ENCODE measurements around the gene SYCP2L. TPM values are rescaled to one million over a fixed set of nuclear protein-coding genes. Genes with fewer than 3 reads are reported as not detected.

SYCP2L gene
- total and polyA plus RNA-seq, 10 of the 15 experiments (the other 5 are each of a cell fraction or from before 2014, with no cell fraction given): 0.03 to 0.12 (median 0.04) TPM; not detected in 7

DNA sequence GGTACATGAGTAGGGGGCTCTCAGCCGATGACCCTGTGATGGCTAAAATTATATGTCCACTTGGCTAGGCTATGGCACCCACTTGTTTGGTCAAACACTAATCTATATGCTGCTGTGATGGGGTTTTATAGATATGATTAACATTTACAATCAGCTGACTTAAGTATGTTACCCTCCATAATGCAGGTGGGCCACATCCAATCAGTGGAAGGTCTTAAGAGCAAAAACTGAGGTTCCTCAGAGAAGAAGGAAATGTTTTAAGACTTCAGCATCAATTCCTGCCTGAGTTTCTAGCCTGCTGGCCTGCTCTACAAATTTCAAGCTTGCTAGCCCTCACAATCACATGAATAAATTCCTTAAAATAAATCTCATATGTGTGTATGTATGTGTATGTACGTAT, 29.6 kb upstream of the SYCP2L start:
- ATAC-seq: no peak
- Histone ChIP-seq H3K4me2 (ENCODE audit: control insufficient read depth, insufficient read depth) (no peak overlapping the region), H3K4me1 (ENCODE audit: control insufficient read depth, insufficient read depth, low read length) (no peaks in the 10 kb centered on the region), H4K20me1 (ENCODE audit: control insufficient read depth, insufficient read depth) (no peaks in the 10 kb centered on the region), H3K27ac (ENCODE audit: control insufficient read depth, insufficient read depth) (no peak overlapping the region), H3K27me3 (replicated peaks in 1 of 2; ENCODE audit: control insufficient read depth in 2 of 2, insufficient read depth in 2 of 2, low read length in 1 of 2) (no peaks in the 10 kb centered on the region), H2AFZ (ENCODE audit: control insufficient read depth, low read depth, low read length) (no peak overlapping the region), H3K36me3 (ENCODE audit: control insufficient read depth in 2 of 2, insufficient read depth in 2 of 2, low read length in 1 of 2) (no peaks in the 10 kb centered on the region), H3K79me2 (ENCODE audit: control insufficient read depth, insufficient read depth, low read length) (no peaks in the 10 kb centered on the region), H3K9me3 (replicated peaks; ENCODE audit: control insufficient read depth, insufficient read depth, low read length) (no peaks in the 10 kb centered on the region; the same call in 2 of the 3 replicates), H3K4me3 (no peak overlapping the region), H3K9ac (ENCODE audit: control insufficient read depth, insufficient read depth, low read length) (no peak overlapping the region)
- no peak for FAIRE-seq
- TF ChIP-seq CHD2 (IDR thresholded peaks at IDR 0.05; ENCODE audit: borderline replicate concordance, low read depth, low read length) (no peak), MEF2B (IDR thresholded peaks at IDR 0.05; ENCODE audit: partially characterized antibody, poor library complexity, severe bottlenecking) (no peak), EP300 (IDR thresholded peaks at IDR 0.05; ENCODE audit: borderline replicate concordance in 1 of 2, control insufficient read depth in 1 of 2, low read depth in 2 of 2, low read length in 2 of 2) (no peak), NRF1 (conservative IDR thresholded peaks at IDR 0.05; ENCODE audit: low read depth, low read length) (no peak), ZNF384 (IDR thresholded peaks at IDR 0.05; ENCODE audit: borderline replicate concordance, low read depth, low read length) (no peak)
- BruUV-seq (replicated peaks): no TSS peak
- ChIA-PET RAD21 (ENCODE audit: unreplicated experiment) (no interaction called here), POLR2A (no interaction called here), CTCF (interaction anchor here (0.5 to 0.8 kb wide), 2 partner anchors 12 to 204 kb away, joined by 3 to 5 read pairs; no protein-coding TSS in a partner anchor), SMC1A (ENCODE audit: uncharacterized antibody, unreplicated experiment) (no interaction called here)
- intact Hi-C loops (cut with micrococcal nuclease; ENCODE audit: unreplicated experiment): no loop called here
- in situ Hi-C loops (cut with MboI): no loop called here
- DNase-seq (ENCODE audit: low read depth, low spot score): no peak
- WGBS (ENCODE audit: insufficient coverage, insufficient replicate concordance, low lambda C conversion rate, missing lambda C conversion rate): 27% methylated on average over 2 of the region's 2 CpGs

DNA sequence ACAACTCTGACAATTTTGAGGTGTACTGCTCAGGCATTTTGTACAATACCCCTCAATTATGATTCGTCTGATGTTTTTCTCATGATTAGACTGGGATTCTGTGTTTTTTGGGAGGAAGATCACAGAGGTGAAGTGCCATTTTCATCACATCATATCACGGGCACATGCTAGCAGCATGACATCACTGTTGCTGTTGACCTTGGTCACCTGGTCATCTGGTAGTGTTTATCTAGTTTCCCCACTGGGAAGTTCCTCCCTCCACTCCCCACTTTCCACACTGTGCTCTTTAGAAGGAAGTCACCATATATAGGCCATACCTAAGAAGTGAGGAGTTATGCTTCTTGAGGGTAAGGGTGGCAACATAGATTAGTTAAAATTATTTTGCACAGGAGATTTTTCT, 25.8 kb upstream of the SYCP2L start:
- DNase-seq (ENCODE audit: low read depth, low spot score) (no peak), ATAC-seq (no peak), FAIRE-seq (no peak)
- H3K27me3 ChIP-seq (replicated peaks in 1 of 2; ENCODE audit: control insufficient read depth in 2 of 2, insufficient read depth in 2 of 2, low read length in 1 of 2): no peaks in the 10 kb centered on the region; a peak in 1 of 4 replicates
- no TSS peak for BruUV-seq (replicated peaks)
- intact Hi-C loops (cut with micrococcal nuclease; ENCODE audit: unreplicated experiment): no loop called here
- H3K4me1 ChIP-seq (ENCODE audit: control insufficient read depth, insufficient read depth, low read length): no peaks in the 10 kb centered on the region
- WGBS (ENCODE audit: insufficient coverage, insufficient replicate concordance, low lambda C conversion rate, missing lambda C conversion rate): 0% methylated on average over 2 of the region's 2 CpGs
- H3K79me2 ChIP-seq (ENCODE audit: control insufficient read depth, insufficient read depth, low read length): no peaks in the 10 kb centered on the region
- H3K27ac ChIP-seq (ENCODE audit: control insufficient read depth, insufficient read depth): no peak overlapping the region
- SMC1A ChIA-PET (ENCODE audit: uncharacterized antibody, unreplicated experiment): no interaction called here
- H3K4me3 ChIP-seq: no peak overlapping the region
- no peaks in the 10 kb centered on the region for H3K9me3 ChIP-seq (replicated peaks; ENCODE audit: control insufficient read depth, insufficient read depth, low read length)
- RAD21 ChIA-PET (ENCODE audit: unreplicated experiment): no interaction called here
- CTCF ChIA-PET: no interaction called here
- in situ Hi-C loops (cut with MboI): no loop called here
- H2AFZ ChIP-seq (ENCODE audit: control insufficient read depth, low read depth, low read length): no peak overlapping the region
- H3K9ac ChIP-seq (ENCODE audit: control insufficient read depth, insufficient read depth, low read length): no peak overlapping the region
- H4K20me1 ChIP-seq (ENCODE audit: control insufficient read depth, insufficient read depth): no peaks in the 10 kb centered on the region
- no peaks in the 10 kb centered on the region for H3K36me3 ChIP-seq (ENCODE audit: control insufficient read depth in 2 of 2, insufficient read depth in 2 of 2, low read length in 1 of 2)
- POLR2A ChIA-PET: no interaction called here
- H3K4me2 ChIP-seq (ENCODE audit: control insufficient read depth, insufficient read depth): no peak overlapping the region
- no peak for TF ChIP-seq KLF5 (IDR thresholded peaks at IDR 0.05; ENCODE audit: partially characterized antibody)
- TF ChIP-seq, protein P1, sequence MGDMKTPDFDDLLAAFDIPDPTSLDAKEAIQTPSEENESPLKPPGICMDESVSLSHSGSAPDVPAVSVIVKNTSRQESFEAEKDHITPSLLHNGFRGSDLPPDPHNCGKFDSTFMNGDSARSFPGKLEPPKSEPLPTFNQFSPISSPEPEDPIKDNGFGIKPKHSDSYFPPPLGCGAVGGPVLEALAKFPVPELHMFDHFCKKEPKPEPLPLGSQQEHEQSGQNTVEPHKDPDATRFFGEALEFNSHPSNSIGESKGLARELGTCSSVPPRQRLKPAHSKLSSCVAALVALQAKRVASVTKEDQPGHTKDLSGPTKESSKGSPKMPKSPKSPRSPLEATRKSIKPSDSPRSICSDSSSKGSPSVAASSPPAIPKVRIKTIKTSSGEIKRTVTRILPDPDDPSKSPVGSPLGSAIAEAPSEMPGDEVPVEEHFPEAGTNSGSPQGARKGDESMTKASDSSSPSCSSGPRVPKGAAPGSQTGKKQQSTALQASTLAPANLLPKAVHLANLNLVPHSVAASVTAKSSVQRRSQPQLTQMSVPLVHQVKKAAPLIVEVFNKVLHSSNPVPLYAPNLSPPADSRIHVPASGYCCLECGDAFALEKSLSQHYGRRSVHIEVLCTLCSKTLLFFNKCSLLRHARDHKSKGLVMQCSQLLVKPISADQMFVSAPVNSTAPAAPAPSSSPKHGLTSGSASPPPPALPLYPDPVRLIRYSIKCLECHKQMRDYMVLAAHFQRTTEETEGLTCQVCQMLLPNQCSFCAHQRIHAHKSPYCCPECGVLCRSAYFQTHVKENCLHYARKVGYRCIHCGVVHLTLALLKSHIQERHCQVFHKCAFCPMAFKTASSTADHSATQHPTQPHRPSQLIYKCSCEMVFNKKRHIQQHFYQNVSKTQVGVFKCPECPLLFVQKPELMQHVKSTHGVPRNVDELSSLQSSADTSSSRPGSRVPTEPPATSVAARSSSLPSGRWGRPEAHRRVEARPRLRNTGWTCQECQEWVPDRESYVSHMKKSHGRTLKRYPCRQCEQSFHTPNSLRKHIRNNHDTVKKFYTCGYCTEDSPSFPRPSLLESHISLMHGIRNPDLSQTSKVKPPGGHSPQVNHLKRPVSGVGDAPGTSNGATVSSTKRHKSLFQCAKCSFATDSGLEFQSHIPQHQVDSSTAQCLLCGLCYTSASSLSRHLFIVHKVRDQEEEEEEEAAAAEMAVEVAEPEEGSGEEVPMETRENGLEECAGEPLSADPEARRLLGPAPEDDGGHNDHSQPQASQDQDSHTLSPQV (IDR thresholded peaks at IDR 0.05): no peak
- no peak for TF ChIP-seq EP300 (IDR thresholded peaks at IDR 0.05; ENCODE audit: borderline replicate concordance in 1 of 2, control insufficient read depth in 1 of 2, low read depth in 2 of 2, low read length in 2 of 2)
- TF ChIP-seq SIX5 (IDR thresholded peaks at IDR 0.05; ENCODE audit: low read depth, low read length, severe bottlenecking): no peak
- no peak for TF ChIP-seq SMC3 (IDR thresholded peaks at IDR 0.05; ENCODE audit: borderline replicate concordance, low read length)
- TF ChIP-seq NR2C2 (IDR thresholded peaks at IDR 0.05; ENCODE audit: borderline replicate concordance, control insufficient read depth, insufficient read length, low read depth): no peak
- no peak for TF ChIP-seq TCF7 (IDR thresholded peaks at IDR 0.05; ENCODE audit: borderline replicate concordance)
- no peak for TF ChIP-seq MTA3 (IDR thresholded peaks at IDR 0.05; ENCODE audit: borderline replicate concordance, low read length)
- TF ChIP-seq MYB (IDR thresholded peaks at IDR 0.05; ENCODE audit: borderline replicate concordance, low read depth, low read length): no peak
- TF ChIP-seq DPF2 (IDR thresholded peaks at IDR 0.05): no peak

All from GM12878 (cell line).